Stimulated activated naive CD8-positive, alpha-beta T cell treated with anti-CD3 and anti-CD28 coated beads, Interleukin-15, amount 100 ng/mL, for 72 hours (primary cell): Measurements from ENCODE around the gene GLIPR1L2.
"Not testable (repeated sequence)": the region's sequence is repeated elsewhere in the genome, so short reads cannot be mapped to it uniquely, and the experiment has no call there.

Experiments used
- ATAC-seq: fragments of 150-1000 bp; cut with Tn5 transposase; 2 replicates; pipeline ENCODE4 v1.10.0; 2021; ENCODE audit warnings: mild to moderate bottlenecking, moderate library complexity
- DNase-seq, 2 donors: peaks; one replicate each; pipeline ENCODE4 v3.0.0; 2021 to 2022
- H3K27ac Mint-ChIP-seq, 2 donors: one replicate each; pipeline ENCODE4 v1.8.0; 2022; ENCODE audit warnings: mild to moderate bottlenecking in 2 of 2, mixed read lengths in 2 of 2, moderate library complexity in 2 of 2
- H3K27me3 Mint-ChIP-seq: one replicate; pipeline ENCODE4 v1.8.0; 2022; ENCODE audit warnings: mixed read lengths
- H3K4me1 Mint-ChIP-seq: one replicate; pipeline ENCODE4 v1.8.0; 2022; ENCODE audit warnings: mild to moderate bottlenecking, mixed read lengths
- H3K4me3 Mint-ChIP-seq, 2 donors: one replicate each; pipeline ENCODE4 v1.8.0; 2022; ENCODE audit warnings: mild to moderate bottlenecking in 2 of 2, mixed read lengths in 2 of 2, moderate library complexity in 1 of 2
- H3K9me3 Mint-ChIP-seq, 2 donors: one replicate each; pipeline ENCODE4 v1.8.0; 2022; ENCODE audit warnings: mixed read lengths in 2 of 2

Gene GLIPR1L2

GRCh38 chr12:75404231-75404630, 13.3 kb downstream of the GLIPR1L2 start:
- ATAC-seq (no peak), DNase-seq (no peak)
- no peak overlapping the region for H3K27ac Mint-ChIP-seq
- no peak overlapping the region for H3K4me3 Mint-ChIP-seq
- H3K9me3 Mint-ChIP-seq, result no peaks in the 10 kb centered on the region
- no peaks in the 10 kb centered on the region for H3K4me1 Mint-ChIP-seq
- H3K27me3 Mint-ChIP-seq, result no peaks in the 10 kb centered on the region

GRCh38 chr12:75407683-75408082, 16.8 kb downstream of the GLIPR1L2 start:
- ATAC-seq (no peak), DNase-seq (no peak)
- no peaks in the 10 kb centered on the region for H3K9me3 Mint-ChIP-seq
- no peaks in the 10 kb centered on the region for H3K4me1 Mint-ChIP-seq
- H3K4me3 Mint-ChIP-seq, result no peak overlapping the region
- no peak overlapping the region for H3K27ac Mint-ChIP-seq
- H3K27me3 Mint-ChIP-seq, result no peaks in the 10 kb centered on the region

GRCh38 chr12:75409830-75410229, 18.9 kb downstream of the GLIPR1L2 start:
- H3K27me3 Mint-ChIP-seq, result no peaks in the 10 kb centered on the region
- no peaks in the 10 kb centered on the region for H3K9me3 Mint-ChIP-seq
- ATAC-seq (no peak), DNase-seq (no peak)
- H3K4me3 Mint-ChIP-seq, result no peak overlapping the region
- H3K4me1 Mint-ChIP-seq, result no peaks in the 10 kb centered on the region
- H3K27ac Mint-ChIP-seq, result no peak overlapping the region

GRCh38 chr12:75414671-75415070, 23.8 kb downstream of the GLIPR1L2 start:
- H3K9me3 Mint-ChIP-seq, result no peaks in the 10 kb centered on the region
- H3K4me1 Mint-ChIP-seq, result no peaks in the 10 kb centered on the region
- no peak overlapping the region for H3K4me3 Mint-ChIP-seq
- no peaks in the 10 kb centered on the region for H3K27me3 Mint-ChIP-seq
- DNase-seq (no peak), ATAC-seq (no peak)
- H3K27ac Mint-ChIP-seq, result no peak overlapping the region

- no peak overlapping the region for H3K4me3 Mint-ChIP-seq
- ATAC-seq, result no peak
Observed at GRCh38 chr12:75419841-75420240, 29.0 kb downstream of the GLIPR1L2 start.

GRCh38 chr12:75427491-75427890, 36.6 kb downstream of the GLIPR1L2 start:
- H3K4me3 Mint-ChIP-seq, result no peak overlapping the region
- H3K9me3 Mint-ChIP-seq, result peaks cover 30 to 36% of the 10 kb centered on the region in 2 donors
- no peaks in the 10 kb centered on the region for H3K4me1 Mint-ChIP-seq
- H3K27me3 Mint-ChIP-seq, result no peaks in the 10 kb centered on the region
- no peak overlapping the region for H3K27ac Mint-ChIP-seq
- ATAC-seq (no peak), DNase-seq (no peak)

More at GRCh38 chr12:75419841-75420240, 29.0 kb downstream of the GLIPR1L2 start:
- Mint-ChIP-seq H3K27me3 (no peaks in the 10 kb centered on the region), H3K27ac (no peak overlapping the region), H3K9me3 (peaks cover 3% of the 10 kb centered on the region in 2 donors), H3K4me1 (no peaks in the 10 kb centered on the region)
- no peak for DNase-seq

GRCh38 chr12:75428767-75429166, 37.9 kb downstream of the GLIPR1L2 start:
- DNase-seq, result no peak
- Mint-ChIP-seq H3K27me3 (no peaks in the 10 kb centered on the region), H3K9me3 (peaks cover 30 to 36% of the 10 kb centered on the region in 2 donors), H3K4me1 (no peaks in the 10 kb centered on the region), H3K27ac (no peak overlapping the region), H3K4me3 (no peak overlapping the region)
- ATAC-seq, result no peak

GRCh38 chr12:75432924-75433323, 42.0 kb downstream of the GLIPR1L2 start:
- H3K9me3 Mint-ChIP-seq, result peaks cover 14 to 22% of the 10 kb centered on the region in 2 donors
- no peaks in the 10 kb centered on the region for H3K27me3 Mint-ChIP-seq
- H3K4me1 Mint-ChIP-seq, result no peaks in the 10 kb centered on the region
- no peak overlapping the region for H3K27ac Mint-ChIP-seq
- H3K4me3 Mint-ChIP-seq, result no peak overlapping the region
- no peak for DNase-seq
- no peak for ATAC-seq

GRCh38 chr12:75437564-75437963, 46.7 kb downstream of the GLIPR1L2 start:
- peaks cover 3 to 16% of the 10 kb centered on the region in 2 donors for H3K9me3 Mint-ChIP-seq
- peak; percentile 49 for ATAC-seq
- DNase-seq, result no peak
- no peak overlapping the region for H3K4me3 Mint-ChIP-seq
- H3K27me3 Mint-ChIP-seq, result peaks cover 9% of the 10 kb centered on the region
- no peak overlapping the region for H3K27ac Mint-ChIP-seq
- peaks cover 5% of the 10 kb centered on the region for H3K4me1 Mint-ChIP-seq

GRCh38 chr12:75438059-75438754, 47.3 kb downstream of the GLIPR1L2 start:
- H3K9me3 Mint-ChIP-seq, result peaks cover 3 to 16% of the 10 kb centered on the region in 2 donors
- ATAC-seq (no peak), DNase-seq (no peak)
- no peak overlapping the region for H3K27ac Mint-ChIP-seq
- peaks cover 11% of the 10 kb centered on the region for H3K27me3 Mint-ChIP-seq
- no peak overlapping the region for H3K4me3 Mint-ChIP-seq
- H3K4me1 Mint-ChIP-seq, result peaks cover 5% of the 10 kb centered on the region

- no peak for DNase-seq
- peaks cover 3 to 16% of the 10 kb centered on the region in 2 donors for H3K9me3 Mint-ChIP-seq
Observed at GRCh38 chr12:75439048-75439447, 48.2 kb downstream of the GLIPR1L2 start.

GRCh38 chr12:75439930-75440329, 49.0 kb downstream of the GLIPR1L2 start:
- no peak for DNase-seq
- H3K9me3 Mint-ChIP-seq, result peaks cover 1 to 16% of the 10 kb centered on the region in 2 donors
- ATAC-seq, result no peak
- H3K27me3 Mint-ChIP-seq, result peaks cover 17% of the 10 kb centered on the region
- H3K4me1 Mint-ChIP-seq, result peaks cover 5% of the 10 kb centered on the region
- no peak overlapping the region for H3K27ac Mint-ChIP-seq
- no peak overlapping the region for H3K4me3 Mint-ChIP-seq

More at GRCh38 chr12:75439048-75439447, 48.2 kb downstream of the GLIPR1L2 start:
- H3K4me3 Mint-ChIP-seq, result no peak overlapping the region
- H3K27me3 Mint-ChIP-seq, result peaks cover 17% of the 10 kb centered on the region
- no peak overlapping the region for H3K27ac Mint-ChIP-seq
- ATAC-seq, result no peak
- peaks cover 5% of the 10 kb centered on the region for H3K4me1 Mint-ChIP-seq

- not testable (repeated sequence) for H3K4me3 Mint-ChIP-seq, DNase-seq, H3K4me1 Mint-ChIP-seq, ATAC-seq, H3K27ac Mint-ChIP-seq
- peaks cover 17% of the 10 kb centered on the region for H3K27me3 Mint-ChIP-seq
- H3K9me3 Mint-ChIP-seq, result peaks cover 0 to 16% of the 10 kb centered on the region in 2 donors
Observed at GRCh38 chr12:75441687-75442449, 51.0 kb downstream of the GLIPR1L2 start.

GRCh38 chr12:75442454-75442853, 51.6 kb downstream of the GLIPR1L2 start:
- not testable (repeated sequence) for H3K4me1 Mint-ChIP-seq, H3K27ac Mint-ChIP-seq, H3K4me3 Mint-ChIP-seq, ATAC-seq, DNase-seq
- H3K27me3 Mint-ChIP-seq, result peaks cover 17% of the 10 kb centered on the region
- peaks cover 0 to 16% of the 10 kb centered on the region in 2 donors for H3K9me3 Mint-ChIP-seq

- DNase-seq (no peak), ATAC-seq (no peak)
- peaks cover 0 to 16% of the 10 kb centered on the region in 2 donors for H3K9me3 Mint-ChIP-seq
- H3K27ac Mint-ChIP-seq, result no peak overlapping the region
- peaks cover 2% of the 10 kb centered on the region for H3K4me1 Mint-ChIP-seq
- H3K27me3 Mint-ChIP-seq, result peaks cover 17% of the 10 kb centered on the region
- H3K4me3 Mint-ChIP-seq, result no peak overlapping the region
Observed at GRCh38 chr12:75443709-75444108, 52.8 kb downstream of the GLIPR1L2 start.
